DMS53 (cell line): ENCODE results near the gene ATP6V0A4.
A peak's percentile ranks its signal among the peaks of the same experiment; 100 is the strongest.
"Not testable (repeated sequence)": the region's sequence is repeated elsewhere in the genome, so short reads cannot be mapped to it uniquely, and the experiment has no call there.

Experiments
- DNase-seq: peaks from one replicate; lab custom pipeline; 2025; lab: John Stamatoyannopoulos, UW

The ATP6V0A4 gene

DNA sequence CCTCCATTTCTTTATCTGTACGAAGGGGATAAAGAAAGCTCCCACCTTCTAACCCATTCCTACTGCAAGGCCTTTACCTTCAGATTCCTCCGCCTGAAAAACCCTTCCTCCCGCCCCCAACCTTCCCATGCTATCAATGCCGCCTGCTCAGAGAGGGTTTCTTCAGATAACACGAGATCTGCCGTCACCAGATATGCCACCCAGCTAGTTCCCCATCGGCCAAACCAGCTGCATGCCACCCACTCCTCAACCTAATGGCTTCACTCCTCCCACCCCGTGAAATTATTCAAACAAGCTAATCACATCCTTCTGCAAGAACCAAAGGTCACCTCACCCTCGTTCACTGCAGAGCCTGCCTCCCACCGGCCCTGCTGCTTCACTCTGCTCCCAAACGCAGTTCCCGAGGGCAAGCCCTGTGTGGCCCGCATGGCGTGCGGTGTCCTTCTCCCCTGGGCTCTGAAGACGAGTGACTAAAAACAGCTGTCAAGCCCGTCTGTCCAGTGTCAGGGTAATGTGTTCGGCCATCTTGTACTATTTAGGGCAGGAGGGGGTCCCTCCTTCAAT lies 47.0 kb downstream of the ATP6V0A4 start:
- no peak for DNase-seq

- DNase-seq: peak; percentile 29
Measured at GRCh38 chr7:138750473-138750872, 47.5 kb downstream of the ATP6V0A4 start.

DNA sequence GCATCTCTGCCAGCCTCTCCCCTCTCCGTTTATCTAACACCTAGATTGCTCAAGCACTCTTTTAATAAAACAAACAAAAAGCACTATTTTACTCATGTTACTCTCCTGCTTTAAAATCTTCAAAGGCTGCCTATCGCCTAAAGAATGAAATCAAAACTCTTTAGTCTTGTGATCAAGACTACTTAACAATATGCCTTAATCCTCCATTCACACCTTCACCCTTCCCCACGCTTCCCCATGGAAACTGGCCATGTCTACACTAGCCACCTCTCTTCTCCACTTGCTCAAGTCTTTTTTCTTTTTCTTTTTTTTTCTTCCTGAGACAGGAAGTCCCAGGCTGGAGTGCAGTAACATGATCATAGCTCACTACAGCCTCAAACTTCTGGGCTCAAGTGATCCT lies 48.0 kb downstream of the ATP6V0A4 start:
- peak; percentile 59 for DNase-seq

- DNase-seq: no peak
Measured at GRCh38 chr7:138748666-138749065, 49.3 kb downstream of the ATP6V0A4 start.

- peak; percentile 75 for DNase-seq
Measured at GRCh38 chr7:138746073-138746472, 51.9 kb downstream of the ATP6V0A4 start.

- no peak for DNase-seq
Measured at GRCh38 chr7:138745189-138745588, 52.8 kb downstream of the ATP6V0A4 start.

- no peak for DNase-seq
Measured at GRCh38 chr7:138741453-138741735, 56.6 kb downstream of the ATP6V0A4 start.

DNA sequence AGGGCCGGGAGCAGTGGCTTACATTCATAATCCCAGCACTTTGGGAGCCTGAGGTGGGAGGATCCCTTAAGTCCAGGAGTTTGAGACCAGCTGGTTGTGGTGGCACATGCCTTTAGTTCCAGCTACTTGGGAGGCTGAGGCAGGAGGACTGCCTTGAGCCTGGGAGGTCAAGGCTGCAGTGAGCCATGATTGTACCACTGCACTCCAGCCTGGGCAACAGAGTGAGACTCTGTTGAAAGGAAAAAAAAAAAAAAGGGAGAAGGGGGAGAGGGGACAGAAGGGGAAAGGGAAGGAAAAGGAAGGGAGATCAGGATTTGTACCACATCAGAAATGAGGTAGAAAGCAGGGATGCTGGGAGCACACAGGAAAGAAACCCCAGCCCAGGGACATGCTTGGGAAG lies 58.1 kb downstream of the ATP6V0A4 start:
- DNase-seq: no peak

DNA sequence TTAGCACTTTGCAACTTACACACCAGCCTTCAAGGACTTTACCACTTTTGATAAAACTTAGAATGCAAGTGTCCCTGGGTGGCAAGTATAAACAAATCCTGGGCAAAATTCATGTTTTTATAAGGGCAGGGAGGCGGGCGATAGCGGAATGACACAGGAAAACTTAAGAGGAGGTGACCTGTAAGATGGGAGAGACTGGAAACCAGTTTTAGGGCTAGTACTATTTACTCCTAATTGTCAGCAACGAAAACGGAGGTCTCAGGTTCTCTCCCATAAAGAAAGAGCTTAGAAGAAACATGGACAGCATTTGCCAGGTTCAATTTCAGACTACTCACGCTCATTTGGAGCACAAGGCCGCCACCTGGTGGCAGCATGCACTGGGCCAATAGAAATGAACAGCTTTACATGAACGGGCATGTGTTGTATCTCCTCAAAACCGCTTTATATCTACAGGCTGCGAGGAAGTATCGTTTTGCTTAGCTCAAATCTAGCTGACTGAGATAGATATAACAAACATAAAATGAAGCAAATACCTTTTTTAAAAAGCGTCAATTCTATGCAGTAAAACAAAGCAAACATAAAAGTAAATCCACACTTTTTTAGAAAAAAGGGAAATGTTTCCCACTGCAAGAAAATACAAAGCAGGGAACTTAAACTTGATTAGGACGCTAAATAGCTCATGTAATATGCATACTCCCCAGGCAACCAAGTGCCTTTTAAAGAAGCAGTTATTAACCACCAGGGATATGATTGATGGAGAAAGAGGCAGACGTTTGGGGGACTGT lies 59.3 kb downstream of the ATP6V0A4 start:
- DNase-seq: peak; percentile 94

- DNase-seq: no peak
Measured at GRCh38 chr7:138738114-138738513, 59.9 kb downstream of the ATP6V0A4 start.

DNA sequence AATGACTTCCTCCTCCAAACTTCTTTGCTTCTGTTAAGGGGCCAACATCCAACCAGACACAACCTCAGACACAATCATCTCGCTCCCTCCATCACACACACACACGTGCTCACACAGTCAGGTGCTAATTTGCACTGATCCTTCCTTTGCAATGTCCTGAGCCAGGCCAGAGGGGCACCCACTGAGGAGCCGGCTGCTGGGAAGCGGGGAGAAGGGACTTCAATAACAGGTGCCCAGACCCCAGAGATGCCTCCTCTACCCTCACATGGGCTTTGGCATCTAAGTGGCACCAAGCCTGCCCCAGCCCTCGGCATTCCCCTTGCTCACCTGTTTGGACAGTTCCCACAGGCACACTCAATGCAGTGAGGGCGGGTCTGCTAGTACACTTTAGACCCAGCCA lies 62.6 kb downstream of the ATP6V0A4 start:
- no peak for DNase-seq

- not testable (repeated sequence) for DNase-seq
Measured at GRCh38 chr7:138731733-138732132, 66.3 kb downstream of the ATP6V0A4 start.

- no peak for DNase-seq
Measured at GRCh38 chr7:138729444-138729843, 68.6 kb downstream of the ATP6V0A4 start.

GRCh38 chr7:138727336-138728099 lies 70.5 kb downstream of the ATP6V0A4 start:
- DNase-seq: no peak

DNA sequence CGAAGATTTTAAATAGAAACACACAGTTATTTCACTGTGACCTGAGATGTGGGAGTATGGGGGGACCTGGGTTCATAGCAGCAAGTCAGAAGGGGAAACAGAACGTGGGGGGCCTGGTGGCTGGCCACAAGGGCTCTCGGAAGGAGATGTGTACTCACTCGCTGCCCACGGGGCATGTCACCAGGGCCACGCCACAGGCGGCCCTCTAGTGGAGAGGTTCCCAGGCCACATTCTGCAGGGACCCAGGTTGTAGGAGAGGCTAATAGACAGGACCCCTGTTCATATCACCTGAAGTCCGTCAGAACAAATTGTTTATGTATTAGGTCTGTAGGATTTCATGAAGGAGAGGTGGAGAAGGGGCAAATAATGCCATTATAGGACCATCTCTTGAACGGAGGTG lies 71.7 kb downstream of the ATP6V0A4 start:
- peak; percentile 25 for DNase-seq

DNA sequence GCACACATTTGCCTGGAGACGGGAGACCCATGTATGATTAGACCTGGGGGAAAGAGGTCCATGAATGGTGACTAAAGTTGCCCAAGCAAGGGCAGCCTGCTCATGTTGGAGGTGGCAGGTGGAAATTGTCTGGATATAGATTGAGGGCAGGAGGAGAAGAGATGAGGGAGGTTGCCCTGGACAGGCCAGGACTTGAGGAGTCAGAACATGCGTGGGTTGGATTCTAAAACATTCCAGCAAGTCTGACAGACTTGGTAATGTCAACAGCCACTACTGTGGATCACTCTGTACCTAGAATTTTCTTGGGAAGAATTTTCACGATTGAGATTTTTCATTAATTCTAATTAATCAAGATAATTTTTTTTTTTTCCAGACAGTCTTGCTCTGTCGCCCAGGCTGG lies 77.7 kb downstream of the ATP6V0A4 start:
- DNase-seq: no peak

DNA sequence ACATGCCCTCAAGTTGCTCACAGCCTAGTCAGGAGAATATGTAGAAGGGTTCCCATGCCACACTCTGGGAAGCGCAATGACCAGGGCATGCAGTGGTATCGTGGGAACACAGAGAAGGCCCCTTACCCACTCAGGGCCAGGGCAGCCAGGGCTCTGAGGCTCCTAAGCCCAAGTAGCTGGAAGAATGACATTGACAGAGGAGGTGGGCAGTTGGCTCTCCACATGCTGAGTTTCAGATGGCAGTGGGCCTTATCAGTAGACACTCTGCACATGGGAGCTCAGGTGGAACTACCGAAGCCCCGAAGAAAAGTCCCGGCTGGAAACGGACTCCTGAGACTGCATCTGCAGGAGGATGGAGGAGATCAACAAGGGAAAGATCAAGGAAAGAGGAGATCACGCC lies 81.1 kb downstream of the ATP6V0A4 start:
- no peak for DNase-seq

GRCh38 chr7:138713191-138713590 lies 84.8 kb downstream of the ATP6V0A4 start:
- no peak for DNase-seq

DNA sequence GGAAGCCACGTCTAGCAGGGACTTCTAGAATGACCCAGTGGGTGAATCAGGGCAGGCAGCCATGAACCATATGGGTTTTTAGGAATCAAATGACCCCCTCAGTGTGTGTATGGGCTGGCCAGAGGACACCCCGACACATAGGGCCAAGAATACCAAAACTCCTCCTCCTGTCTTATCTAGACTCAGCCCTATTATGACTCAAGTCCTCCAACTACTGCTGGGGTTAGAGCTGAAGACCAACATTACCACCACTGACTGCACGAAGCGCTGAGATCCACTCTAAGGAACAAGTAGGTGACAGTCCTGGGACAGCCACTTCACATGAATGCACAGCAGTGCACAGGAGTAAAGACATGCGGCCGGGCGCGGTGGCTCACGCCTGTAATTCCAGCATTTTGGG lies 85.3 kb downstream of the ATP6V0A4 start:
- no peak for DNase-seq

GRCh38 chr7:138710536-138711385 lies 87.2 kb downstream of the ATP6V0A4 start:
- no peak for DNase-seq

DNA sequence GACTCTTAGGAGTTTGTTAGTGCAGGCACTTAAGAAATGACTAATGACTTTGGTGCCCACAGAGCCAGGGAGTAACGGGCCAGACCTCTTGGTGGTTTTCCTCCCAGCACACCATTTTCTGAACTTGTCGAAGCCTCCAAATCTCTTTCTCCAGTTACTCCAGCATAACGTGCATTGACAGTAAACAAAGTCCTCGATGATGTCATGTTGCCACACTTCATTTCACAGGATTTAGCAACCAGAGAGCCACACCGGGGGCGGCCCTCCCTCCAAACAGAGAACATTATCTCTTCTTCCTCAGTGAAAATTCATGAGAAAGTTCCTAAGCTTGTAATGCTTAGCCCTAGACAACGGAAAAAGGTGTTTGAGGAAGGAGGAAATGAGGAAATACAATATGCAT lies 92.8 kb downstream of the ATP6V0A4 start:
- DNase-seq: peak; percentile 61

DNA sequence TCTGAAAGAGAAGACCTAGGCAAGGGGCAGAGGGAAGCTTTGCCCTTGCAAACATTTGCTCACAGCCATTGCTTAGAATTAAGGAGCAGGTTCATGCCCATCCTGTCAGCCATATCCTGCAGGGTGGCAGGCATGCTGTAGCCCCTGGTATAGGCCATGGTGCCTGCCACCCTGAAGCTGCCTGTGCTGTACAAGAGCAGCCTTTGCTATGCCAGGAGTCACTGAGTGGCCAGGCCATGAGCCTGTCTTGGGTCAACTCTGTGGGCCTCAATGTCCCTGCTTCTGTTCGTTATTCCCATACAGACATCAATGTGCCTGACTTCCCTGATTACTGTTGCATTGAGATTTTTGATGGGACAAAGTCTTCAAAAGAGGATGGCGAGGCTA lies 96.5 kb downstream of the ATP6V0A4 start:
- no peak for DNase-seq
